ENCODE measurements around the gene HSPB9. TPM values are rescaled to one million over a fixed set of nuclear protein-coding genes. Genes with fewer than 3 reads are reported as not detected.
"Not testable (repeated sequence)": the region's sequence is repeated elsewhere in the genome, so short reads cannot be mapped to it uniquely, and the experiment has no call there.

The HSPB9 gene
- total RNA-seq, 2 donors from 2014 or later = 0.18 to 1.2 TPM

- 57% methylated on average over 15 of the region's 15 CpGs for WGBS
- H3K4me3 ChIP-seq = no peak overlapping the region
- H3K27ac ChIP-seq = peak overlapping the region in 1 of 2 donors; percentile 31
- no peaks in the 10 kb centered on the region for H3K27me3 ChIP-seq (replicated peaks; ENCODE audit: insufficient read depth)
- no peaks in the 10 kb centered on the region for H3K9me3 ChIP-seq
- intact Hi-C loops (cut with DNase I) = no loop called here
- peaks cover 28% of the 10 kb centered on the region for H3K4me1 ChIP-seq (replicated peaks)
- no peaks in the 10 kb centered on the region for H3K36me3 ChIP-seq
- no peak for TF ChIP-seq POLR2A (IDR thresholded peaks at IDR 0.05)
- peak; percentile 58 for TF ChIP-seq POLR2AphosphoS5 (IDR thresholded peaks at IDR 0.05)
- DNase-seq (ENCODE audit: low spot score) = no peak
Observed at GRCh38 chr17:42135664-42136653, 13.4 kb downstream of the HSPB9 start.

DNA sequence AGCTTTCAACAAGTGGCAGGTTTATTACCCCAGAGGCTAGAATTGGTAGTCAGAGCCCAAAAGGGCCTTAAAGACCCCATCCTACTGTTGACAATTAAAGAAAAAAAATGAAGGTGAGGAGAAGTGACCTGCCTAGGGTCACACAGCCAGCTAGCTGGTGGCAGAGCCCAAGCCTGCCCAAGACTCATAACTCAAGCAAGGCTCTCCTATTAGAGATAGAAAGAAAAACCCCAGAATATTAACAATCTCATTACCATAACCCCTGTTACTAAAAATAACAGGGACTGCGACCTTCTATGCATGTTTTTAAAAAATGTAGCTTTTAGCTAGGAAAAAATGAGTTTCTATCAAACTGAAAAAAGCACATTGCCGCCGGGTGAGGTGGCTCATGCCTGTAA lies 14.0 kb downstream of the HSPB9 start:
- Histone ChIP-seq H3K4me3 (no peak overlapping the region), H3K36me3 (no peaks in the 10 kb centered on the region)

DNA sequence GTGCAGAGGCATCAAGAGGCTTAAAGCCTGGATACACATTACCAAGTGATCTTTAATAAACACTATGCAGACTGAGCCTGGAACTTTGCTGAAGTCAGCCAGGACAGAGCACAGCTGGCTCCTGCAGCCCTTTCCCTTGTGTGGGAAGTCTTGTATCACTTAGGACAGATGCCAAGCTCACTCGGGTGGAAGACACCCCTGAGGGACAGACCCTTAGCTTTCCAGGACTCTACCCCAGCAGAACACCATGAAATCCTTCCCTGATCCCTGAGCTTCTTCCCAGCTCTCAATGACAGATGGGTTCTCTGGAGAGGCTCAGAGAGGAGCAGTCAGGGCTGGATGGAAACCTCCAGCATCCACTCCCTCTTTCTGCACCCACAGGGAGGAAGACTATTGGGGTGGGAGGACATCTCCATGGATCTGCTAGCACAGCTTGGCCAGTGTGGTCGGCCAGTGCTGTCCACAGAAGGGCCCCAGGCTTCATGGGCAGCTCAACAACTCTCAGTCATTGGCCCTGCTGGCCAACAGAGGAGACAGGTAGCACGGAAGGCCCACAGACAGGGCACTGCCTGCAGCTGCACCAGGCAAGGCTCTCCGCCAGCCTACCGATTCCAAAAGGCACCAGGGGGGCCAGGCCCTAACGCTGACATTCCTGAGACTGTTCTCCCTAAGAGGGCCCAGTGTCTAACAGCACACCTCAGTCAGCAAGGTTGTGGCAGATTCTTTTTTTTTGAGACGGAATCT lies 16.3 kb downstream of the HSPB9 start:
- Histone ChIP-seq H3K4me3 (no peak overlapping the region), H3K4me1 (replicated peaks) (peaks cover 16% of the 10 kb centered on the region), H3K27me3 (replicated peaks; ENCODE audit: insufficient read depth) (no peaks in the 10 kb centered on the region), H3K36me3 (no peaks in the 10 kb centered on the region), H3K27ac (no peak overlapping the region), H3K9me3 (no peaks in the 10 kb centered on the region)
- TF ChIP-seq POLR2A (IDR thresholded peaks at IDR 0.05) = no peak
- TF ChIP-seq, protein P1, sequence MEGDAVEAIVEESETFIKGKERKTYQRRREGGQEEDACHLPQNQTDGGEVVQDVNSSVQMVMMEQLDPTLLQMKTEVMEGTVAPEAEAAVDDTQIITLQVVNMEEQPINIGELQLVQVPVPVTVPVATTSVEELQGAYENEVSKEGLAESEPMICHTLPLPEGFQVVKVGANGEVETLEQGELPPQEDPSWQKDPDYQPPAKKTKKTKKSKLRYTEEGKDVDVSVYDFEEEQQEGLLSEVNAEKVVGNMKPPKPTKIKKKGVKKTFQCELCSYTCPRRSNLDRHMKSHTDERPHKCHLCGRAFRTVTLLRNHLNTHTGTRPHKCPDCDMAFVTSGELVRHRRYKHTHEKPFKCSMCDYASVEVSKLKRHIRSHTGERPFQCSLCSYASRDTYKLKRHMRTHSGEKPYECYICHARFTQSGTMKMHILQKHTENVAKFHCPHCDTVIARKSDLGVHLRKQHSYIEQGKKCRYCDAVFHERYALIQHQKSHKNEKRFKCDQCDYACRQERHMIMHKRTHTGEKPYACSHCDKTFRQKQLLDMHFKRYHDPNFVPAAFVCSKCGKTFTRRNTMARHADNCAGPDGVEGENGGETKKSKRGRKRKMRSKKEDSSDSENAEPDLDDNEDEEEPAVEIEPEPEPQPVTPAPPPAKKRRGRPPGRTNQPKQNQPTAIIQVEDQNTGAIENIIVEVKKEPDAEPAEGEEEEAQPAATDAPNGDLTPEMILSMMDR (IDR thresholded peaks at IDR 0.05) = no peak
- no peak for TF ChIP-seq POLR2AphosphoS5 (IDR thresholded peaks at IDR 0.05)
- no peak for DNase-seq (ENCODE audit: low spot score)
- WGBS = 72% methylated on average over 7 of the region's 7 CpGs
- intact Hi-C loops (cut with DNase I) = no loop called here

More for the DNA sequence above, 14.0 kb downstream of the HSPB9 start:
- peaks cover 26% of the 10 kb centered on the region for H3K4me1 ChIP-seq (replicated peaks)
- no peaks in the 10 kb centered on the region for H3K9me3 ChIP-seq
- no peak for DNase-seq (ENCODE audit: low spot score)
- H3K27me3 ChIP-seq (replicated peaks; ENCODE audit: insufficient read depth) = no peaks in the 10 kb centered on the region
- TF ChIP-seq, protein P1 (IDR thresholded peaks at IDR 0.05) = no peak
- TF ChIP-seq POLR2AphosphoS5 (IDR thresholded peaks at IDR 0.05) (no peak), POLR2A (IDR thresholded peaks at IDR 0.05) (no peak)
- 86% methylated on average over 3 of the region's 3 CpGs for WGBS
- H3K27ac ChIP-seq = peak overlapping the region in 1 of 2 donors; percentile 6
- intact Hi-C loops (cut with DNase I) = no loop called here

- intact Hi-C loops (cut with DNase I); H3K4me3 ChIP-seq; H3K27me3 ChIP-seq (replicated peaks; ENCODE audit: insufficient read depth); H3K27ac ChIP-seq; H3K4me1 ChIP-seq (replicated peaks); H3K36me3 ChIP-seq; DNase-seq (ENCODE audit: low spot score); H3K9me3 ChIP-seq: not testable (repeated sequence)
- 97% methylated on average over 7 of the region's 7 CpGs for WGBS
Observed at GRCh38 chr17:42140690-42141089, 18.1 kb downstream of the HSPB9 start.

- Histone ChIP-seq H3K4me1 (replicated peaks) (peaks cover 6% of the 10 kb centered on the region), H3K9me3 (no peaks in the 10 kb centered on the region), H3K27ac (no peak overlapping the region), H3K27me3 (replicated peaks; ENCODE audit: insufficient read depth) (no peaks in the 10 kb centered on the region), H3K36me3 (no peaks in the 10 kb centered on the region), H3K4me3 (no peak overlapping the region)
- intact Hi-C loops (cut with DNase I) = no loop called here
- no peak for DNase-seq (ENCODE audit: low spot score)
- WGBS = 73% methylated on average over 8 of the region's 8 CpGs
- TF ChIP-seq, protein P1 (IDR thresholded peaks at IDR 0.05) = no peak
Observed at GRCh38 chr17:42141382-42141781, 18.8 kb downstream of the HSPB9 start.

Measured in prostate gland (tissue), 2 donors.